H1 (cell line): ENCODE measurements around the gene PTCH1. TPM values are rescaled to one million over a fixed set of nuclear protein-coding genes. Genes with fewer than 3 reads are reported as not detected.

Experiments
- CTCF ChIA-PET: fragments of 300-600 bp; sonication (Branson Sonifier 250); formaldehyde crosslinking; loops from one replicate; lab custom pipeline; 2021; ENCODE audit not compliant: partially characterized antibody; lab: Charles Lee
- POLR2A ChIA-PET: fragments of 300-600 bp; sonication (Branson Sonifier 250); formaldehyde crosslinking; loops from one replicate; lab custom pipeline; 2021; ENCODE audit warnings: inconsistent platforms; ENCODE audit not compliant: partially characterized antibody; lab: Charles Lee
- DNase-seq, 2 experiments: peaks; one replicate each; pipeline versions ENCODE4 v3.0.0 to v3.0.0-alpha.2; 2010 to 2022; ENCODE audit warnings: low spot score in 2 of 2, low read depth in 1 of 2, mixed read lengths in 1 of 2
- FAIRE-seq: peaks from 2 replicates; lab custom pipeline; 2011; peaks lifted over from hg19 to GRCh38; lab: Jason Lieb, UNC
- H2AFZ ChIP-seq: 2 replicates; pipeline ENCODE4 v1.8.1; 2012; ENCODE audit warnings: low read length, inconsistent platforms
- H2AK5ac ChIP-seq: 2 replicates; pipeline ENCODE4 v1.6.1; 2013; ENCODE audit warnings: low read depth, low read length
- H2BK120ac ChIP-seq: replicated peaks from 2 replicates; pipeline ENCODE3; 2013; ENCODE audit warnings: low read depth, low read length, inconsistent platforms
- H2BK12ac ChIP-seq: 2 replicates; pipeline ENCODE4 v1.6.1; 2013; ENCODE audit warnings: low read depth, low read length
- H2BK15ac ChIP-seq: 2 replicates; pipeline ENCODE4 v1.6.1; 2013; ENCODE audit warnings: low read length
- H2BK20ac ChIP-seq: 2 replicates; pipeline ENCODE4 v1.6.1; 2013; ENCODE audit warnings: low read length
- H2BK5ac ChIP-seq: 2 replicates; pipeline ENCODE4 v1.6.1; 2013; ENCODE audit warnings: low read depth, low read length
- H3K14ac ChIP-seq: 2 replicates; pipeline ENCODE4 v1.6.1; 2013; ENCODE audit warnings: inconsistent platforms; ENCODE audit not compliant: insufficient read length
- H3K18ac ChIP-seq: 2 replicates; pipeline ENCODE4 v1.6.1; 2013; ENCODE audit warnings: low read length; ENCODE audit errors: extremely low read depth
- H3K23ac ChIP-seq: 2 replicates; pipeline ENCODE4 v1.6.1; 2013; ENCODE audit warnings: inconsistent platforms; ENCODE audit not compliant: insufficient read length
- H3K23me2 ChIP-seq: 2 replicates; pipeline ENCODE4 v1.6.1; 2013; ENCODE audit warnings: low read depth, low read length
- H3K27ac ChIP-seq: 2 replicates; pipeline ENCODE4 v1.6.1; 2011; ENCODE audit warnings: low read depth, low read length, inconsistent platforms
- H3K27me3 ChIP-seq, 4 experiments: replicated peaks in 1 of 4; 1 replicate in 1 of 4; 2 replicates in 3 of 4; pipeline versions ENCODE4 v1.6.1 to v1.8.1; 2011 to 2013; ENCODE audit warnings: low read length in 3 of 4, mild to moderate bottlenecking in 3 of 4, inconsistent platforms in 2 of 4, mixed read lengths in 2 of 4, moderate library complexity in 1 of 4; ENCODE audit not compliant: control insufficient read depth in 3 of 4, insufficient read depth in 3 of 4; ENCODE audit errors: extremely low read depth in 1 of 4
- H3K36me3 ChIP-seq, 4 experiments: 2 replicates each; pipeline versions ENCODE4 v1.6.1 to v1.8.1; 2011 to 2013; ENCODE audit warnings: mild to moderate bottlenecking in 4 of 4, low read length in 3 of 4, moderate library complexity in 2 of 4, control low read depth in 1 of 4, inconsistent platforms in 1 of 4; ENCODE audit not compliant: insufficient read depth in 4 of 4, control insufficient read depth in 2 of 4
- H3K4ac ChIP-seq: replicated peaks from 2 replicates; pipeline ENCODE3; 2013; ENCODE audit warnings: low read length, low read depth, mixed read lengths, inconsistent platforms; ENCODE audit not compliant: insufficient read length
- H3K4me1 ChIP-seq, 4 experiments: replicated peaks in 1 of 4; 1 replicate in 1 of 4; 2 replicates in 3 of 4; pipeline versions ENCODE4 v1.6.1 to v1.8.1; 2011 to 2013; ENCODE audit warnings: low read length in 3 of 4, inconsistent platforms in 2 of 4, mixed read lengths in 1 of 4; ENCODE audit not compliant: insufficient read depth in 4 of 4, control insufficient read depth in 3 of 4
- H3K4me2 ChIP-seq, 2 experiments: 2 replicates each; pipeline versions ENCODE4 v1.6.1 to v1.8.1; 2011 to 2013; ENCODE audit warnings: low read depth in 2 of 2, low read length in 2 of 2, control low read depth in 1 of 2, inconsistent platforms in 1 of 2, mild to moderate bottlenecking in 1 of 2; ENCODE audit not compliant: insufficient read depth in 1 of 2
- H3K4me3 ChIP-seq, 4 experiments: fragments of 200-600, 300-600 bp in 1 of 4; sonication (generic), shearing (Covaris generic), sonication (Bioruptor Twin) in 1 of 4; 2 replicates each; pipeline versions ENCODE4 v1.5.1 to v1.8.1; 2011 to 2016; ENCODE audit warnings: low read length in 4 of 4, low read depth in 3 of 4, control low read depth in 2 of 4, inconsistent platforms in 2 of 4, mild to moderate bottlenecking in 2 of 4, mixed read lengths in 1 of 4, moderate library complexity in 1 of 4; ENCODE audit not compliant: insufficient read depth in 2 of 4; ENCODE audit errors: extremely low read depth in 1 of 4
- H3K56ac ChIP-seq: replicated peaks from 2 replicates; pipeline ENCODE3; 2013; ENCODE audit warnings: low read depth, mild to moderate bottlenecking, mixed read lengths, low read length, inconsistent platforms; ENCODE audit not compliant: insufficient read length
- H3K79me1 ChIP-seq: 2 replicates; pipeline ENCODE4 v1.6.1; 2013; ENCODE audit warnings: low read depth, low read length, control low read depth
- H3K79me2 ChIP-seq, 2 experiments: 2 replicates each; pipeline versions ENCODE4 v1.6.1 to v1.8.1; 2012 to 2013; ENCODE audit warnings: low read length in 2 of 2, mild to moderate bottlenecking in 2 of 2, inconsistent platforms in 1 of 2; ENCODE audit not compliant: insufficient read depth in 2 of 2, control insufficient read depth in 1 of 2
- H3K9ac ChIP-seq, 4 experiments: replicated peaks in 1 of 4; 1 replicate in 1 of 4; 2 replicates in 3 of 4; pipeline versions ENCODE4 v1.6.1 to v1.8.1; 2011 to 2013; ENCODE audit warnings: low read depth in 3 of 4, low read length in 3 of 4, control low read depth in 2 of 4, mild to moderate bottlenecking in 2 of 4, moderate library complexity in 2 of 4, inconsistent platforms in 1 of 4; ENCODE audit errors: extremely low read depth in 1 of 4
- H3K9me3 ChIP-seq, 2 experiments: 2 replicates each; pipeline versions ENCODE4 v1.6.1 to v1.8.1; 2012 to 2013; ENCODE audit warnings: mild to moderate bottlenecking in 2 of 2, moderate library complexity in 2 of 2, control low read depth in 1 of 2, inconsistent platforms in 1 of 2, low read depth in 1 of 2, low read length in 1 of 2, mixed read lengths in 1 of 2; ENCODE audit not compliant: insufficient read depth in 2 of 2
- H4K20me1 ChIP-seq, 2 experiments: replicated peaks in 1 of 2; 2 replicates each; pipeline versions ENCODE3 to v1.8.1; 2011 to 2013; ENCODE audit warnings: inconsistent platforms in 2 of 2, low read length in 2 of 2, mild to moderate bottlenecking in 1 of 2; ENCODE audit not compliant: insufficient read depth in 2 of 2, control insufficient read depth in 1 of 2
- H4K5ac ChIP-seq: 2 replicates; pipeline ENCODE4 v1.6.1; 2013; ENCODE audit warnings: low read length, low read depth, mixed read lengths, inconsistent platforms; ENCODE audit not compliant: insufficient read length
- H4K8ac ChIP-seq: 2 replicates; pipeline ENCODE4 v1.8.0; 2013; ENCODE audit warnings: mild to moderate bottlenecking, moderate library complexity, low read length, inconsistent platforms; ENCODE audit not compliant: insufficient read depth; ENCODE audit errors: extremely low read depth
- H4K91ac ChIP-seq: replicated peaks from 2 replicates; pipeline ENCODE3; 2013; ENCODE audit warnings: low read length, mixed read lengths, inconsistent platforms; ENCODE audit not compliant: insufficient read length
- BACH1 ChIP-seq: IDR thresholded peaks from 2 replicates; pipeline ENCODE4 v1.6.1; 2012; ENCODE audit warnings: low read length, improper control_type of control experiment
- BCL11A ChIP-seq, 2 experiments: IDR thresholded peaks; one replicate each; pipeline ENCODE4 v1.6.1; 2011; ENCODE audit warnings: low read depth in 2 of 2, low read length in 2 of 2, mild to moderate bottlenecking in 2 of 2
- CEBPB ChIP-seq: IDR thresholded peaks from 2 replicates; pipeline ENCODE4 v1.6.1; 2012; ENCODE audit warnings: low read depth, low read length
- EGR1 ChIP-seq: IDR thresholded peaks from 2 replicates; pipeline ENCODE4 v1.6.1; 2011; ENCODE audit warnings: low read depth, low read length, borderline replicate concordance
- JUN ChIP-seq: IDR thresholded peaks from 2 replicates; pipeline ENCODE4 v1.6.1; 2011; ENCODE audit warnings: low read depth, mild to moderate bottlenecking, improper control_type of control experiment, low read length
- SAP30 ChIP-seq: fragments of 300-600 bp; sonication (generic); IDR thresholded peaks from 2 replicates; pipeline ENCODE4 v1.7.1; 2012; ENCODE audit warnings: low read length, moderate library complexity, mild to moderate bottlenecking, inconsistent platforms; ENCODE audit not compliant: insufficient read depth, insufficient replicate concordance
- SIRT6 ChIP-seq: IDR thresholded peaks from one replicate; pipeline ENCODE4 v1.7.1; 2012; ENCODE audit warnings: low read length, inconsistent platforms
- WGBS, 2 experiments: shearing (Covaris generic) in 1 of 2; methylation state at CpG; one replicate each; pipeline versions ENCODE4 v1.1.6 to v1.1.7; 2013 to 2015; ENCODE audit warnings: low lambda C conversion rate in 2 of 2, mixed read lengths in 2 of 2, inconsistent platforms in 1 of 2, low coverage in 1 of 2, missing lambda C conversion rate in 1 of 2; ENCODE audit not compliant: insufficient replicate concordance in 2 of 2, insufficient coverage in 1 of 2, insufficient read length in 1 of 2; ENCODE audit errors: extremely low coverage in 1 of 2, missing lambda C conversion rate in 1 of 2; 5-methylcytosine and 5-hydroxymethylcytosine counted together
- polyA plus RNA-seq, 7 experiments: library from polyadenylated mRNA; depleted of rRNA in 3 of 7; stranded (reverse) in 5 of 7; unstranded in 2 of 7; fragments of >200 nt in 5 of 7; fragments of 200-250 nt in 2 of 7; gene quantifications; 1 replicate in 5 of 7; 2 replicates in 1 of 7; 4 replicates in 1 of 7; pipeline versions ENCODE4 v1.2.1 to v1.2.3, GENCODE V29; 2011 to 2013; ENCODE audit warnings: missing spikeins in 2 of 7, mixed read lengths in 2 of 7
- total RNA-seq: library from RNA; stranded (reverse); fragmentation: NEBNext Ultra II Directional; extraction: Animal tissue kit (Norgen Biotek cat#: 25700); gene quantifications from 2 replicates; pipeline ENCODE4 v1.2.1, GENCODE V29; 2021

Gene PTCH1
- total and polyA plus RNA-seq, 2 of the 8 experiments (the other 6 are each of a cell fraction or from before 2014, with no cell fraction given) = 6.4 to 34.1 TPM

DNA sequence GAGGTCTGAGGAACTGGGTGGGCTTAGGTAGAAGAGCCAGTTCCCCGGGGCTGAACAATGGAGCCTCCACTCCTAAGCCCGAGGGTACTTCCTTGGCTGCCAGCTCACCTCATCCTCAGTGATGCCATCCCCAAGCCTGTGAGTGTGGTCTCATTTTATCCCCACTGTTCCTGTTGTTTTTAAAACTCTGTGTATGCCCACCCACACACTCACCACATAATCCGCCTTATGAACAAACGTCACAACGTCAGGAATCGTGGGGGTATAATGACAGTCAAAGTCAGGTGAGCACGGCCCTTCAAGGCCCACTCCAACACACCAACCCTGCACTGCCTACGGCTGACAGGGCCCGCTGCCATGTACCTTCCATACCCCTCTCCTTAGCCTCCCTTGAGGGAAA, 61.1 kb downstream of the PTCH1 start:
- Histone ChIP-seq H3K23me2 (no peaks in the 10 kb centered on the region), H3K14ac (no peak overlapping the region), H2BK15ac (no peak overlapping the region), H2BK5ac (no peak overlapping the region), H3K18ac (no peak overlapping the region), H3K9ac (no peak overlapping the region), H3K79me1 (no peaks in the 10 kb centered on the region), H3K27me3 (no peaks in the 10 kb centered on the region), H2AFZ (no peak overlapping the region), H3K23ac (no peak overlapping the region), H3K36me3 (peaks cover 4 to 96% (median 28%) of the 10 kb centered on the region in 4 experiments; a peak in 6 of 8 replicates), H3K9me3 (no peaks in the 10 kb centered on the region), H3K4me2 (no peak overlapping the region), H4K5ac (no peak overlapping the region), H3K56ac (no peak overlapping the region), H3K79me2 (no peaks in the 10 kb centered on the region), H3K4me1 (peaks cover 0 to 5% (median 4%) of the 10 kb centered on the region in 4 experiments; a peak in 4 of 7 replicates), H3K4me3 (no peak overlapping the region), H4K91ac (no peak overlapping the region), H3K27ac (no peak overlapping the region), H4K8ac (no peak overlapping the region; the same call in 1 of the 2 replicates), H2BK12ac (no peak overlapping the region), H2AK5ac (no peak overlapping the region), H2BK120ac (no peak overlapping the region), H4K20me1 (no peaks in the 10 kb centered on the region), H2BK20ac (no peak overlapping the region), H3K4ac (no peak overlapping the region)
- WGBS, 2 experiments = 89% methylated on average over 9 of the region's 9 CpGs; no CpG with 5 or more reads in 1 of the 2 experiments
- FAIRE-seq (no peak), DNase-seq (no peak)
- ChIA-PET POLR2A (no interaction called here), CTCF (no interaction called here)
- TF ChIP-seq CEBPB (no peak), JUN (no peak), SIRT6 (no peak), SAP30 (no peak), BCL11A (IDR thresholded peaks at IDR 0.05; ENCODE audit: low read depth in 2 of 2, low read length in 2 of 2) (no peak), BACH1 (no peak), EGR1 (no peak)
